Calu3 (cell line): ENCODE data around the gene FSTL5. TPM values are rescaled to one million over a fixed set of nuclear protein-coding genes. Genes with fewer than 3 reads are reported as not detected.

ENCODE experiments used
- BruUV-seq: library from RNA; stranded (reverse); fragments of 400-500 nt; replicated peaks from 2 replicates; lab custom pipeline; 2021; lab: Mats Ljungman, UMichigan
- CTCF ChIA-PET: fragments of 300-600 bp; sonication (Branson Sonifier 250); formaldehyde crosslinking; loops from one replicate; lab custom pipeline; 2022; ENCODE audit warnings: antibody characterized with exemption; lab: Charles Lee
- DNase-seq: peaks from one replicate; pipeline ENCODE4 v3.0.0; 2022
- H3K27ac Mint-ChIP-seq: one replicate; pipeline ENCODE4 v1.8.0; 2022; ENCODE audit warnings: mixed read lengths; ENCODE audit not compliant: unreplicated experiment
- H3K27me3 Mint-ChIP-seq: one replicate; pipeline ENCODE4 v1.8.0; 2022; ENCODE audit warnings: mixed read lengths; ENCODE audit not compliant: unreplicated experiment
- H3K36me3 Mint-ChIP-seq: one replicate; pipeline ENCODE4 v1.8.0; 2022; ENCODE audit warnings: mild to moderate bottlenecking, moderate library complexity, mixed read lengths; ENCODE audit not compliant: insufficient read depth, unreplicated experiment
- H3K4me1 Mint-ChIP-seq: one replicate; pipeline ENCODE4 v1.8.0; 2022; ENCODE audit warnings: mild to moderate bottlenecking, low read depth, mixed read lengths; ENCODE audit not compliant: unreplicated experiment
- H3K4me3 Mint-ChIP-seq: one replicate; pipeline ENCODE4 v1.8.0; 2022; ENCODE audit warnings: mild to moderate bottlenecking, low read depth, moderate library complexity, mixed read lengths; ENCODE audit not compliant: unreplicated experiment
- H3K9me3 Mint-ChIP-seq: one replicate; pipeline ENCODE4 v1.8.0; 2022; ENCODE audit warnings: low read depth, mixed read lengths; ENCODE audit not compliant: unreplicated experiment
- intact Hi-C: fragments of 100-400 bp; cut with micrococcal nuclease; formaldehyde crosslinking; loops from one replicate; pipeline ENCODE4 v1.10.0; 2022; ENCODE audit not compliant: unreplicated experiment
- total RNA-seq: library from RNA; stranded (reverse); gene quantifications from 2 replicates; pipeline ENCODE4 v1.2.3, GENCODE V29; 2022
- TF ChIP-seq, protein P1 (sequence below): fragments of 200-600 bp; IDR thresholded peaks from one replicate; pipeline ENCODE4 v1.8.0; 2022; ENCODE audit warnings: antibody characterized with exemption; ENCODE audit not compliant: unreplicated experiment

The FSTL5 gene
- total RNA-seq, 1 experiment from 2014 or later = not detected

DNA sequence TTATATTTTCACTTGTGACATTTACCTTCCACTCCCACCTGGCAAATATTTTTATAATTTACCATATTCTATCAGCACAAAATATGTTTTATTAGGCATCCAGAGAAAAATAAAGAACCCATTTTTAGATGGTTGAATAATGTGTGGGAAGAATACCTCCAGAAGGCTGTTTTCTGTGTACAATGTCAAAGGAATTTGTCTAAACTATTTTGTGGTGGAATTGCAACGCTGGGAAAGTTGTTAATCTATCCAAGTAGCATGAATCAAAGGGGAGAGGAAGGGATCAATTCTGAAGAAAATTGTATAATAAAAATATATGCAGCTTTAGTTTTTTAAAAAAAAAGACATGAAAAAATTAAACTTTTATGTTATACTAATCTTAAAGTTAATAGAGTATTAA, 706.5 kb downstream of the FSTL5 start:
- TF ChIP-seq, protein P1, sequence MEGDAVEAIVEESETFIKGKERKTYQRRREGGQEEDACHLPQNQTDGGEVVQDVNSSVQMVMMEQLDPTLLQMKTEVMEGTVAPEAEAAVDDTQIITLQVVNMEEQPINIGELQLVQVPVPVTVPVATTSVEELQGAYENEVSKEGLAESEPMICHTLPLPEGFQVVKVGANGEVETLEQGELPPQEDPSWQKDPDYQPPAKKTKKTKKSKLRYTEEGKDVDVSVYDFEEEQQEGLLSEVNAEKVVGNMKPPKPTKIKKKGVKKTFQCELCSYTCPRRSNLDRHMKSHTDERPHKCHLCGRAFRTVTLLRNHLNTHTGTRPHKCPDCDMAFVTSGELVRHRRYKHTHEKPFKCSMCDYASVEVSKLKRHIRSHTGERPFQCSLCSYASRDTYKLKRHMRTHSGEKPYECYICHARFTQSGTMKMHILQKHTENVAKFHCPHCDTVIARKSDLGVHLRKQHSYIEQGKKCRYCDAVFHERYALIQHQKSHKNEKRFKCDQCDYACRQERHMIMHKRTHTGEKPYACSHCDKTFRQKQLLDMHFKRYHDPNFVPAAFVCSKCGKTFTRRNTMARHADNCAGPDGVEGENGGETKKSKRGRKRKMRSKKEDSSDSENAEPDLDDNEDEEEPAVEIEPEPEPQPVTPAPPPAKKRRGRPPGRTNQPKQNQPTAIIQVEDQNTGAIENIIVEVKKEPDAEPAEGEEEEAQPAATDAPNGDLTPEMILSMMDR = no peak
- H3K36me3 Mint-ChIP-seq = no peaks in the 10 kb centered on the region
- CTCF ChIA-PET = no interaction called here
- no peaks in the 10 kb centered on the region for H3K4me1 Mint-ChIP-seq
- no TSS peak for BruUV-seq
- H3K4me3 Mint-ChIP-seq = no peak overlapping the region
- no peak for DNase-seq
- no peaks in the 10 kb centered on the region for H3K9me3 Mint-ChIP-seq
- intact Hi-C loops = no loop called here
- no peak overlapping the region for H3K27ac Mint-ChIP-seq
- H3K27me3 Mint-ChIP-seq = no peaks in the 10 kb centered on the region

DNA sequence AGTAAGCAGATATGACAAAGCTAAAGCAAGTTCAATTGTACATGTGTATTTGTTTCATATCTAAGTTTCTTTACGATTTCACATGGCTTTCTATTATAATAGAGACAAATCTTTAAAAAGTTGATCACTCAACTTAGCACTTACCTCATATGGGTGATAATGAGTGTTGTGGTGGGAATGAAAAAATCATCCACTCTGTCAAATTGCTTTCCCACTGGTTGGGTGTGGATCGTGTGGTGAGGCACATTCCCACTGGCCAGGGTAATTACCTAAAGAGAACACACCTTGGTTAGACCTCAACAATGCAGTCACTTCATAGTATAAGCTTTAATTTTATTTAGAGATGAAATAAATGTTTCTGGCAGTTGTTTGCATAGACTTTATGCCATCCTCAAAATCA, 708.9 kb downstream of the FSTL5 start:
- H3K36me3 Mint-ChIP-seq = no peaks in the 10 kb centered on the region
- TF ChIP-seq, protein P1 = no peak
- no peaks in the 10 kb centered on the region for H3K4me1 Mint-ChIP-seq
- no peak for DNase-seq
- CTCF ChIA-PET = no interaction called here
- H3K27me3 Mint-ChIP-seq = no peaks in the 10 kb centered on the region
- intact Hi-C loops = no loop called here
- H3K9me3 Mint-ChIP-seq = no peaks in the 10 kb centered on the region
- no peak overlapping the region for H3K4me3 Mint-ChIP-seq
- H3K27ac Mint-ChIP-seq = no peak overlapping the region
- no TSS peak for BruUV-seq

DNA sequence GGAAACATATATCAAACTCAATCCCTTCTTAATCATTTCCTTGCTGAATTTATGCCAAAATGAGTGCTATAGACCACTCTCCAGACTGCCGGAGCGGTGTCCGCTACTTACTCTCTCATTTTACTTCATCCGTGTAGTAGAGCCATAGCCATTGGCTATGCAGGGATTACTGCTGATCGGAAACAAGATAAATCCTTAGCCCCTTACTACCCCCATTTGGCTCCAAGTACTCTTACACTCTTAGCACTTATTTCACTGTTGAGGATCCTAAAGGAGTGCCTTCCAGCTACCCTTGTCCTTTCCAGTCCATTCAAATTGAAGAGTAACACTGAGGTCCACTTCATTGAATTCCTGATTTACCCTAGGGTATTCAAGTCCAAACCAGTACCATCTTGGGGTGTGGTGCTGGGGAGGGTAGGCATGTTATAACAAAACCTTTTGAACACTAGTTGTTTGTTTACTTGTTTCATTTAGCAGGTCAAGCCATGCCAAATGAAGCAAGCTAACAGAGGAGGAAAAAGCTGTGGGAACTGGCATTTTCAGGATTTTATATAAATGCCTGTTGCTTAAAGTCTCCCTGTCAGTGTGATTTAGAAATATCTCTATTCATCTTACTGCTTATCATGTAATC, 715.1 kb downstream of the FSTL5 start:
- no peaks in the 10 kb centered on the region for H3K9me3 Mint-ChIP-seq
- TF ChIP-seq, protein P1 = no peak
- no peaks in the 10 kb centered on the region for H3K27me3 Mint-ChIP-seq
- H3K4me3 Mint-ChIP-seq = no peak overlapping the region
- no peak overlapping the region for H3K27ac Mint-ChIP-seq
- CTCF ChIA-PET = no interaction called here
- H3K36me3 Mint-ChIP-seq = no peaks in the 10 kb centered on the region
- no peaks in the 10 kb centered on the region for H3K4me1 Mint-ChIP-seq
- intact Hi-C loops = no loop called here
- no TSS peak for BruUV-seq
- DNase-seq = no peak

DNA sequence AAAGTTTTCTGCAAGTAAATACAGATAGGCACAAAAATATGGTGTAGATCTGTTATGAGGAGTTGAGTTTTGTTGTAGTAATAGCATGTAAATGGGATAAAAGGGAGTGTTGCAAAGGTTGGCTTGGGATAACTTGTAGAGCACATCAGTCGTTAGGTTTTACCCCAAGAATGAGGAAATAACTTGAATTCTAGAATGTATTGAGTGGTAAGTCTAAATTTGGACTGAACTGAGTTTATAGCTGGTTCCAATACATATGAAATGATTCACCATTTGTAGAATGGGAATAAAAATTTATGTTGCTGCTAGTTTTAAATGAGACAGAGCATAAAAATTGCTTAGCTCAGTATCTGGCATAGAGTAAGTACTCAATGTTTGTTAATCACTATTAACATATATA, 719.2 kb downstream of the FSTL5 start:
- CTCF ChIA-PET = no interaction called here
- intact Hi-C loops = no loop called here
- Mint-ChIP-seq H3K4me3 (no peak overlapping the region), H3K4me1 (no peaks in the 10 kb centered on the region), H3K27me3 (no peaks in the 10 kb centered on the region), H3K27ac (no peak overlapping the region), H3K9me3 (no peaks in the 10 kb centered on the region), H3K36me3 (no peaks in the 10 kb centered on the region)
- TF ChIP-seq, protein P1 = no peak
- no peak for DNase-seq
- no TSS peak for BruUV-seq
